A549 (cell line): ENCODE measurements around the gene EEF2KMT. TPM values are rescaled to one million over a fixed set of nuclear protein-coding genes. Genes with fewer than 3 reads are reported as not detected.

Source experiments
- ATAC-seq, 2 experiments: fragments of 200-7000 bp in 1 of 2; fragments of >200 bp in 1 of 2; cut with Nextera tagmentation in 1 of 2; cut with Tn5 transposase in 1 of 2; 3 replicates each; pipeline versions ENCODE4 v1.8.0 to v1.9.1; 2018 to 2020; ENCODE audit warnings: mild to moderate bottlenecking in 1 of 2, moderate library complexity in 1 of 2
- CTCF ChIA-PET: fragments of 300-600 bp; sonication (Branson Sonifier 250); formaldehyde crosslinking; extraction: SDS; loops from one replicate; lab custom pipeline; 2021; ENCODE audit warnings: antibody characterized with exemption, inconsistent platforms; lab: Yijun Ruan, JAX
- POLR2A ChIA-PET: fragments of 350-600 bp; formaldehyde crosslinking; extraction: SDS; loops from one replicate; lab custom pipeline; 2021; ENCODE audit warnings: antibody characterized with exemption, inconsistent platforms; lab: Yijun Ruan, JAX
- DNase-seq, 2 experiments: peaks; one replicate each; pipeline versions ENCODE4 v3.0.0 to v3.0.0-alpha.2; 2011 to 2016; ENCODE audit warnings: low read depth in 1 of 2, low spot score in 1 of 2
- FAIRE-seq: peaks from 2 replicates; lab custom pipeline; 2011; peaks lifted over from hg19 to GRCh38; lab: Jason Lieb, UNC
- H3K27ac ChIP-seq, 2 experiments: fragments of >200 bp; sonication (Bioruptor Twin); formaldehyde crosslinking; 3 replicates each; pipeline ENCODE4 v1.5.1; 2016 to 2017
- H3K4me1 ChIP-seq: fragments of >200 bp; sonication (Bioruptor Twin); formaldehyde crosslinking; 3 replicates; pipeline ENCODE4 v1.6.1; 2016
- H3K4me2 ChIP-seq: fragments of >200 bp; sonication (Bioruptor Twin); formaldehyde crosslinking; 3 replicates; pipeline ENCODE4 v1.6.1; 2016
- H3K4me3 ChIP-seq: fragments of >200 bp; sonication (Bioruptor Twin); formaldehyde crosslinking; 3 replicates; pipeline ENCODE4 v1.5.1; 2016
- H3K9me3 ChIP-seq: fragments of >200 bp; sonication (Bioruptor Twin); formaldehyde crosslinking; 3 replicates; pipeline ENCODE4 v1.6.1; 2016
- BCL3 ChIP-seq: fragments of >200 bp; sonication (Bioruptor Twin); formaldehyde crosslinking; IDR thresholded peaks from 3 replicates; pipeline ENCODE4 v1.6.1; 2016
- CBX2 ChIP-seq: fragments of 200-600 bp; sonication (generic); IDR thresholded peaks from 2 replicates; pipeline ENCODE4 v1.6.1; 2016; ENCODE audit warnings: low read depth, mild to moderate bottlenecking, borderline replicate concordance
- CTCF ChIP-seq: fragments of >200 bp; sonication (Bioruptor Twin); formaldehyde crosslinking; IDR thresholded peaks from 3 replicates; pipeline ENCODE4 v1.5.1; 2016
- FOSL2 ChIP-seq, 2 experiments: fragments of 450-650 bp in 1 of 2; fragments of >200 bp in 1 of 2; sonication (Bioruptor Twin) in 1 of 2; formaldehyde crosslinking; IDR thresholded peaks; 2 replicates each; pipeline versions ENCODE4 v1.5.0 to v1.6.1; 2016 to 2020; ENCODE audit warnings: mild to moderate bottlenecking in 1 of 2, moderate library complexity in 1 of 2
- FOXS1 ChIP-seq: fragments of 250-450 bp; sonication (Bioruptor Pico); IDR thresholded peaks from 2 replicates; pipeline ENCODE4 v1.5.0; 2020; ENCODE audit warnings: mild to moderate bottlenecking, moderate library complexity
- GATA3 ChIP-seq: IDR thresholded peaks from 2 replicates; pipeline ENCODE4 v1.6.1; 2012; ENCODE audit warnings: borderline replicate concordance
- HES2 ChIP-seq: fragments of >200 bp; sonication (Bioruptor Twin); formaldehyde crosslinking; IDR thresholded peaks from 2 replicates; pipeline ENCODE4 v1.6.1; 2016
- HMGXB4 ChIP-seq: fragments of 250-450 bp; sonication (Bioruptor Pico); IDR thresholded peaks from 2 replicates; pipeline ENCODE4 v1.5.0; 2021; ENCODE audit warnings: mild to moderate bottlenecking, moderate library complexity, borderline replicate concordance
- JUN ChIP-seq, 2 experiments: fragments of >200 bp; sonication (Bioruptor Twin); formaldehyde crosslinking; IDR thresholded peaks; 2 replicates in 1 of 2; 3 replicates in 1 of 2; pipeline ENCODE4 v1.6.1; 2016 to 2017
- MYC ChIP-seq: IDR thresholded peaks from 2 replicates; pipeline ENCODE4 v1.6.1; 2012; ENCODE audit warnings: mild to moderate bottlenecking, inconsistent platforms, low read length, improper control_type of control experiment, borderline replicate concordance
- NR3C1 ChIP-seq: fragments of >200 bp; sonication (Bioruptor Twin); formaldehyde crosslinking; IDR thresholded peaks from 3 replicates; pipeline ENCODE4 v1.6.1; 2017
- PBX3 ChIP-seq: IDR thresholded peaks from 2 replicates; pipeline ENCODE4 v1.6.1; 2012
- PHF8 ChIP-seq: fragments of 200-600 bp; sonication (generic); IDR thresholded peaks from 2 replicates; pipeline ENCODE4 v1.6.1; 2016; ENCODE audit warnings: low read depth, mild to moderate bottlenecking, antibody characterized with exemption, moderate library complexity, borderline replicate concordance
- RCOR1 ChIP-seq: fragments of 150-350 bp; IDR thresholded peaks from 2 replicates; pipeline ENCODE4 v1.6.1; 2014; ENCODE audit warnings: antibody characterized with exemption, low read length, low read depth
- RNF2 ChIP-seq: fragments of 200-600 bp; sonication (generic); IDR thresholded peaks from 2 replicates; pipeline ENCODE4 v1.6.1; 2016; ENCODE audit warnings: low read depth, mild to moderate bottlenecking, antibody characterized with exemption, moderate library complexity, borderline replicate concordance
- TFCP2L1 ChIP-seq: fragments of 250-450 bp; sonication (Bioruptor Pico); IDR thresholded peaks from 2 replicates; pipeline ENCODE4 v1.5.0; 2021; ENCODE audit warnings: mild to moderate bottlenecking
- ZFP36 ChIP-seq: fragments of 450-650 bp; IDR thresholded peaks from 2 replicates; pipeline ENCODE4 v1.6.1; 2014; ENCODE audit warnings: borderline replicate concordance; ENCODE audit not compliant: partially characterized antibody
- WGBS: methylation state at CpG from one replicate; pipeline ENCODE4 v1.1.6; 2017; ENCODE audit errors: missing lambda C conversion rate; 5-methylcytosine and 5-hydroxymethylcytosine counted together
- polyA plus RNA-seq, 4 experiments: library from polyadenylated mRNA; depleted of rRNA in 3 of 4; stranded (reverse); fragments of >200 nt; fragmentation: RNase III in 1 of 4; extraction: RNeasy Plus Mini Kit Qiagen cat#74134 plus additional on column Dnase treatment in 1 of 4; gene quantifications; 2 replicates in 3 of 4; 3 replicates in 1 of 4; pipeline ENCODE4 v1.2.3, GENCODE V29; 2011 to 2017

Gene EEF2KMT
- polyA plus RNA-seq, 2 of the 4 experiments (the other 2 are of a cell fraction): 14.8 to 22.1 TPM

- ChIA-PET POLR2A (no interaction called here), CTCF (interaction anchor here (0.6 to 2.2 kb wide), 5 partner anchors 9 to 40 kb away, joined by 3 to 5 read pairs (median 4); no protein-coding TSS in a partner anchor)
- 60% methylated on average over 9 of the region's 11 CpGs for WGBS
- no peak overlapping the region for H3K4me2 ChIP-seq
- no peak overlapping the region for H3K4me3 ChIP-seq
- H3K27ac ChIP-seq: no peak overlapping the region
- DNase-seq (no peak), ATAC-seq (0 out of 6 replicates have a peak, but pooled peaks of 1 of the 2 experiments have one; percentile 26), FAIRE-seq (no peak)
- H3K9me3 ChIP-seq: no peaks in the 10 kb centered on the region
- no peak for TF ChIP-seq NR3C1
- TF ChIP-seq TFCP2L1 (CRISPR knock-in tag): no peak
- no peak for TF ChIP-seq PHF8
- TF ChIP-seq FOXS1 (CRISPR knock-in tag): no peak
- no peak for TF ChIP-seq PBX3
- TF ChIP-seq HES2: no peak
- peaks cover 6% of the 10 kb centered on the region; the same call in 1 of the 3 replicates for H3K4me1 ChIP-seq
Measured at GRCh38 chr16:5062051-5062450, 35.5 kb downstream of the EEF2KMT start.

GRCh38 chr16:5060073-5060641, 37.4 kb downstream of the EEF2KMT start:
- Histone ChIP-seq H3K9me3 (no peaks in the 10 kb centered on the region), H3K27ac (no peak overlapping the region), H3K4me3 (no peak overlapping the region)
- TF ChIP-seq CBX2 (no peak), GATA3 (no peak), HMGXB4 (CRISPR knock-in tag) (no peak), ZFP36 (no peak), FOSL2 (IDR thresholded peaks at IDR 0.05) (no peak), FOSL2 (CRISPR knock-in tag; IDR thresholded peaks at IDR 0.05) (no peak), BCL3 (no peak), RNF2 (no peak), RCOR1 (no peak), MYC (no peak), PBX3 (no peak), CTCF (no peak), JUN (IDR thresholded peaks at IDR 0.05) (no peak)
- TF ChIP-seq, all 56 proteins: peak for 0
- Histone ChIP-seq H3K4me2 (no peak overlapping the region), H3K4me1 (peaks cover 3% of the 10 kb centered on the region; the same call in 1 of the 3 replicates)
- 52% methylated on average over 6 of the region's 10 CpGs for WGBS
- DNase-seq (no peak), ATAC-seq (no peak), FAIRE-seq (no peak)
- CTCF ChIA-PET: interaction anchor here (0.6 to 1.3 kb wide), 6 partner anchors 9 to 33 kb away, joined by 3 to 7 read pairs (median 4); no protein-coding TSS in a partner anchor
- POLR2A ChIA-PET: no interaction called here
